H1 (cell line): Measurements from ENCODE around the gene VSIG10. TPM values are rescaled to one million over a fixed set of nuclear protein-coding genes. Genes with fewer than 3 reads are reported as not detected.

Experiments used
- CTCF ChIA-PET: fragments of 300-600 bp; sonication (Branson Sonifier 250); formaldehyde crosslinking; loops from one replicate; lab custom pipeline; 2021; ENCODE audit not compliant: partially characterized antibody; lab: Charles Lee
- POLR2A ChIA-PET: fragments of 300-600 bp; sonication (Branson Sonifier 250); formaldehyde crosslinking; loops from one replicate; lab custom pipeline; 2021; ENCODE audit warnings: inconsistent platforms; ENCODE audit not compliant: partially characterized antibody; lab: Charles Lee
- DNase-seq, 2 experiments: peaks; one replicate each; pipeline versions ENCODE4 v3.0.0 to v3.0.0-alpha.2; 2010 to 2022; ENCODE audit warnings: low spot score in 2 of 2, low read depth in 1 of 2, mixed read lengths in 1 of 2
- FAIRE-seq: peaks from 2 replicates; lab custom pipeline; 2011; peaks lifted over from hg19 to GRCh38; lab: Jason Lieb, UNC
- H2AFZ ChIP-seq: 2 replicates; pipeline ENCODE4 v1.8.1; 2012; ENCODE audit warnings: low read length, inconsistent platforms
- H2AK5ac ChIP-seq: 2 replicates; pipeline ENCODE4 v1.6.1; 2013; ENCODE audit warnings: low read depth, low read length
- H2BK120ac ChIP-seq: replicated peaks from 2 replicates; pipeline ENCODE3; 2013; ENCODE audit warnings: low read depth, low read length, inconsistent platforms
- H2BK12ac ChIP-seq: 2 replicates; pipeline ENCODE4 v1.6.1; 2013; ENCODE audit warnings: low read depth, low read length
- H2BK15ac ChIP-seq: 2 replicates; pipeline ENCODE4 v1.6.1; 2013; ENCODE audit warnings: low read length
- H2BK20ac ChIP-seq: 2 replicates; pipeline ENCODE4 v1.6.1; 2013; ENCODE audit warnings: low read length
- H2BK5ac ChIP-seq: 2 replicates; pipeline ENCODE4 v1.6.1; 2013; ENCODE audit warnings: low read depth, low read length
- H3K14ac ChIP-seq: 2 replicates; pipeline ENCODE4 v1.6.1; 2013; ENCODE audit warnings: inconsistent platforms; ENCODE audit not compliant: insufficient read length
- H3K18ac ChIP-seq: 2 replicates; pipeline ENCODE4 v1.6.1; 2013; ENCODE audit warnings: low read length; ENCODE audit errors: extremely low read depth
- H3K23ac ChIP-seq: 2 replicates; pipeline ENCODE4 v1.6.1; 2013; ENCODE audit warnings: inconsistent platforms; ENCODE audit not compliant: insufficient read length
- H3K23me2 ChIP-seq: 2 replicates; pipeline ENCODE4 v1.6.1; 2013; ENCODE audit warnings: low read depth, low read length
- H3K27ac ChIP-seq: 2 replicates; pipeline ENCODE4 v1.6.1; 2011; ENCODE audit warnings: low read depth, low read length, inconsistent platforms
- H3K27me3 ChIP-seq, 4 experiments: replicated peaks in 1 of 4; 1 replicate in 1 of 4; 2 replicates in 3 of 4; pipeline versions ENCODE4 v1.6.1 to v1.8.1; 2011 to 2013; ENCODE audit warnings: low read length in 3 of 4, mild to moderate bottlenecking in 3 of 4, inconsistent platforms in 2 of 4, mixed read lengths in 2 of 4, moderate library complexity in 1 of 4; ENCODE audit not compliant: control insufficient read depth in 3 of 4, insufficient read depth in 3 of 4; ENCODE audit errors: extremely low read depth in 1 of 4
- H3K36me3 ChIP-seq, 4 experiments: 2 replicates each; pipeline versions ENCODE4 v1.6.1 to v1.8.1; 2011 to 2013; ENCODE audit warnings: mild to moderate bottlenecking in 4 of 4, low read length in 3 of 4, moderate library complexity in 2 of 4, control low read depth in 1 of 4, inconsistent platforms in 1 of 4; ENCODE audit not compliant: insufficient read depth in 4 of 4, control insufficient read depth in 2 of 4
- H3K4ac ChIP-seq: replicated peaks from 2 replicates; pipeline ENCODE3; 2013; ENCODE audit warnings: low read length, low read depth, mixed read lengths, inconsistent platforms; ENCODE audit not compliant: insufficient read length
- H3K4me1 ChIP-seq, 4 experiments: replicated peaks in 1 of 4; 1 replicate in 1 of 4; 2 replicates in 3 of 4; pipeline versions ENCODE4 v1.6.1 to v1.8.1; 2011 to 2013; ENCODE audit warnings: low read length in 3 of 4, inconsistent platforms in 2 of 4, mixed read lengths in 1 of 4; ENCODE audit not compliant: insufficient read depth in 4 of 4, control insufficient read depth in 3 of 4
- H3K4me2 ChIP-seq, 2 experiments: 2 replicates each; pipeline versions ENCODE4 v1.6.1 to v1.8.1; 2011 to 2013; ENCODE audit warnings: low read depth in 2 of 2, low read length in 2 of 2, control low read depth in 1 of 2, inconsistent platforms in 1 of 2, mild to moderate bottlenecking in 1 of 2; ENCODE audit not compliant: insufficient read depth in 1 of 2
- H3K4me3 ChIP-seq, 4 experiments: fragments of 200-600, 300-600 bp in 1 of 4; sonication (generic), shearing (Covaris generic), sonication (Bioruptor Twin) in 1 of 4; 2 replicates each; pipeline versions ENCODE4 v1.5.1 to v1.8.1; 2011 to 2016; ENCODE audit warnings: low read length in 4 of 4, low read depth in 3 of 4, control low read depth in 2 of 4, inconsistent platforms in 2 of 4, mild to moderate bottlenecking in 2 of 4, mixed read lengths in 1 of 4, moderate library complexity in 1 of 4; ENCODE audit not compliant: insufficient read depth in 2 of 4; ENCODE audit errors: extremely low read depth in 1 of 4
- H3K56ac ChIP-seq: replicated peaks from 2 replicates; pipeline ENCODE3; 2013; ENCODE audit warnings: low read depth, mild to moderate bottlenecking, mixed read lengths, low read length, inconsistent platforms; ENCODE audit not compliant: insufficient read length
- H3K79me1 ChIP-seq: 2 replicates; pipeline ENCODE4 v1.6.1; 2013; ENCODE audit warnings: low read depth, low read length, control low read depth
- H3K79me2 ChIP-seq, 2 experiments: 2 replicates each; pipeline versions ENCODE4 v1.6.1 to v1.8.1; 2012 to 2013; ENCODE audit warnings: low read length in 2 of 2, mild to moderate bottlenecking in 2 of 2, inconsistent platforms in 1 of 2; ENCODE audit not compliant: insufficient read depth in 2 of 2, control insufficient read depth in 1 of 2
- H3K9ac ChIP-seq, 4 experiments: replicated peaks in 1 of 4; 1 replicate in 1 of 4; 2 replicates in 3 of 4; pipeline versions ENCODE4 v1.6.1 to v1.8.1; 2011 to 2013; ENCODE audit warnings: low read depth in 3 of 4, low read length in 3 of 4, control low read depth in 2 of 4, mild to moderate bottlenecking in 2 of 4, moderate library complexity in 2 of 4, inconsistent platforms in 1 of 4; ENCODE audit errors: extremely low read depth in 1 of 4
- H3K9me3 ChIP-seq, 2 experiments: 2 replicates each; pipeline versions ENCODE4 v1.6.1 to v1.8.1; 2012 to 2013; ENCODE audit warnings: mild to moderate bottlenecking in 2 of 2, moderate library complexity in 2 of 2, control low read depth in 1 of 2, inconsistent platforms in 1 of 2, low read depth in 1 of 2, low read length in 1 of 2, mixed read lengths in 1 of 2; ENCODE audit not compliant: insufficient read depth in 2 of 2
- H4K20me1 ChIP-seq, 2 experiments: replicated peaks in 1 of 2; 2 replicates each; pipeline versions ENCODE3 to v1.8.1; 2011 to 2013; ENCODE audit warnings: inconsistent platforms in 2 of 2, low read length in 2 of 2, mild to moderate bottlenecking in 1 of 2; ENCODE audit not compliant: insufficient read depth in 2 of 2, control insufficient read depth in 1 of 2
- H4K5ac ChIP-seq: 2 replicates; pipeline ENCODE4 v1.6.1; 2013; ENCODE audit warnings: low read length, low read depth, mixed read lengths, inconsistent platforms; ENCODE audit not compliant: insufficient read length
- H4K8ac ChIP-seq: 2 replicates; pipeline ENCODE4 v1.8.0; 2013; ENCODE audit warnings: mild to moderate bottlenecking, moderate library complexity, low read length, inconsistent platforms; ENCODE audit not compliant: insufficient read depth; ENCODE audit errors: extremely low read depth
- H4K91ac ChIP-seq: replicated peaks from 2 replicates; pipeline ENCODE3; 2013; ENCODE audit warnings: low read length, mixed read lengths, inconsistent platforms; ENCODE audit not compliant: insufficient read length
- POLR2A ChIP-seq, 2 experiments: IDR thresholded peaks; 1 replicate in 1 of 2; 2 replicates in 1 of 2; pipeline ENCODE4 v1.6.1; 2011; ENCODE audit warnings: low read depth in 2 of 2, low read length in 2 of 2, mild to moderate bottlenecking in 2 of 2; ENCODE audit errors: control extremely low read depth in 1 of 2
- RAD21 ChIP-seq, 2 experiments: IDR thresholded peaks in 1 of 2; conservative IDR thresholded peaks in 1 of 2; 2 replicates each; pipeline ENCODE4 v1.6.1; 2011; ENCODE audit warnings: low read depth in 2 of 2, low read length in 2 of 2, improper control_type of control experiment in 1 of 2, inconsistent platforms in 1 of 2, mild to moderate bottlenecking in 1 of 2, moderate library complexity in 1 of 2
- SIN3A ChIP-seq, 2 experiments: IDR thresholded peaks in 1 of 2; conservative IDR thresholded peaks in 1 of 2; 2 replicates each; pipeline ENCODE4 v1.6.1; 2011 to 2012; ENCODE audit warnings: low read length in 2 of 2, improper control_type of control experiment in 1 of 2, low read depth in 1 of 2, mild to moderate bottlenecking in 1 of 2
- SIRT6 ChIP-seq: IDR thresholded peaks from one replicate; pipeline ENCODE4 v1.7.1; 2012; ENCODE audit warnings: low read length, inconsistent platforms
- SP2 ChIP-seq: IDR thresholded peaks from 2 replicates; pipeline ENCODE4 v1.6.1; 2012; ENCODE audit warnings: mild to moderate bottlenecking, low read length, inconsistent platforms
- SUZ12 ChIP-seq: fragments of 200-600 bp; sonication (generic); IDR thresholded peaks from 2 replicates; pipeline ENCODE4 v1.6.1; 2012; ENCODE audit warnings: mild to moderate bottlenecking, inconsistent platforms, low read length, moderate library complexity, mixed read lengths
- TEAD4 ChIP-seq: IDR thresholded peaks from 2 replicates; pipeline ENCODE4 v1.6.1; 2012; ENCODE audit warnings: low read depth, low read length, inconsistent platforms, mixed read lengths
- WGBS, 2 experiments: shearing (Covaris generic) in 1 of 2; methylation state at CpG; one replicate each; pipeline versions ENCODE4 v1.1.6 to v1.1.7; 2013 to 2015; ENCODE audit warnings: low lambda C conversion rate in 2 of 2, mixed read lengths in 2 of 2, inconsistent platforms in 1 of 2, low coverage in 1 of 2, missing lambda C conversion rate in 1 of 2; ENCODE audit not compliant: insufficient replicate concordance in 2 of 2, insufficient coverage in 1 of 2, insufficient read length in 1 of 2; ENCODE audit errors: extremely low coverage in 1 of 2, missing lambda C conversion rate in 1 of 2; 5-methylcytosine and 5-hydroxymethylcytosine counted together
- polyA plus RNA-seq, 7 experiments: library from polyadenylated mRNA; depleted of rRNA in 3 of 7; stranded (reverse) in 5 of 7; unstranded in 2 of 7; fragments of >200 nt in 5 of 7; fragments of 200-250 nt in 2 of 7; gene quantifications; 1 replicate in 5 of 7; 2 replicates in 1 of 7; 4 replicates in 1 of 7; pipeline versions ENCODE4 v1.2.1 to v1.2.3, GENCODE V29; 2011 to 2013; ENCODE audit warnings: missing spikeins in 2 of 7, mixed read lengths in 2 of 7
- total RNA-seq: library from RNA; stranded (reverse); fragmentation: NEBNext Ultra II Directional; extraction: Animal tissue kit (Norgen Biotek cat#: 25700); gene quantifications from 2 replicates; pipeline ENCODE4 v1.2.1, GENCODE V29; 2021
- TF ChIP-seq, protein P1 (sequence below): IDR thresholded peaks from 2 replicates; pipeline ENCODE4 v1.6.1; 2011; ENCODE audit warnings: low read length, improper control_type of control experiment
- TF ChIP-seq, protein P2 (sequence below), 3 experiments: IDR thresholded peaks; 1 replicate in 2 of 3; 2 replicates in 1 of 3; pipeline versions ENCODE4 v1.5.1 to v1.6.1; 2011; ENCODE audit warnings: low read length in 3 of 3, mild to moderate bottlenecking in 3 of 3, inconsistent platforms in 2 of 3, low read depth in 1 of 3, moderate library complexity in 1 of 3; ENCODE audit not compliant: insufficient read depth in 1 of 3; ENCODE audit errors: control extremely low read depth in 1 of 3

The VSIG10 gene
- total and polyA plus RNA-seq, 2 of the 8 experiments (the other 6 are each of a cell fraction or from before 2014, with no cell fraction given) = 34.4 to 93.6 TPM

DNA sequence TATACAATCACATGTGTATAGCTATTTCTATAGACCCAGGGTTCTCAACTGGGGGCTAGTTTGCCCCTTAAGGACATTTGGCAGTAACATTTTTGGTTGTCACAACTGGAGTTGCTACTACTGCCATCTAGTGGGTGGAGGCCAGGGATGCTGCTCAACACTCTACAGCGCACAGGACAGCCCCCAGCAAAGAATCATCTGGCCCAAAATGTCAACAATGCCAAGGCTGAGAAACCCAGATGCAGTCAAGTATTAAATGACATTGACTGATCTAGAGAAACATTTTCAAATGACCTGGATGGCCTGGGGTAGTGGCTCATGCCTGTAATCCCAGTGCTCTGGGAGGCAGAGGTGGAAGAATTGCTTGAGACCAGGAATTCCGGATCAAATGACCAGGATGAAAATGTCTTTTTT lies 48.7 kb downstream of the VSIG10 start:
- H3K23me2 ChIP-seq = peaks cover 2% of the 10 kb centered on the region; the same call in 1 of the 2 replicates
- no peak overlapping the region for H2BK20ac ChIP-seq
- peaks cover 4 to 5% of the 10 kb centered on the region in 2 experiments for H4K20me1 ChIP-seq
- H2BK120ac ChIP-seq = no peak overlapping the region
- no peak overlapping the region for H3K18ac ChIP-seq
- no peak overlapping the region for H2BK5ac ChIP-seq
- peaks cover 2 to 23% (median 13%) of the 10 kb centered on the region in 4 experiments; a peak in 5 of 8 replicates for H3K36me3 ChIP-seq
- 67% methylated on average over 2 of the region's 2 CpGs; no CpG with 5 or more reads in 1 of the 2 experiments for WGBS, 2 experiments
- peaks cover 0 to 1% (median 0%) of the 10 kb centered on the region in 4 experiments; a peak in 2 of 7 replicates for H3K4me1 ChIP-seq
- no peaks in the 10 kb centered on the region for H3K27me3 ChIP-seq
- H3K9ac ChIP-seq = no peak overlapping the region
- no peak overlapping the region for H3K14ac ChIP-seq
- DNase-seq (peak in 1 of 2 experiments; percentile 79), FAIRE-seq (no peak)
- no peak overlapping the region for H4K91ac ChIP-seq
- no peak overlapping the region for H2BK15ac ChIP-seq
- POLR2A ChIA-PET = interaction anchor here (0.9 to 6.5 kb wide), 5 partner anchors 9 to 27 kb away, joined by 5 to 30 read pairs (median 7); no protein-coding TSS in a partner anchor
- no peak overlapping the region for H3K4ac ChIP-seq
- no peaks in the 10 kb centered on the region for H3K9me3 ChIP-seq
- no peak overlapping the region for H4K5ac ChIP-seq
- no peak overlapping the region for H3K4me3 ChIP-seq
- H3K79me2 ChIP-seq = peaks cover 0 to 50% of the 10 kb centered on the region in 2 experiments; a peak in 2 of 4 replicates
- H3K23ac ChIP-seq = no peak overlapping the region
- no peak overlapping the region for H3K56ac ChIP-seq
- no peak overlapping the region for H2BK12ac ChIP-seq
- H4K8ac ChIP-seq = no peak overlapping the region
- no peak overlapping the region for H2AK5ac ChIP-seq
- H3K79me1 ChIP-seq = peaks cover 11% of the 10 kb centered on the region
- H2AFZ ChIP-seq = no peak overlapping the region
- H3K27ac ChIP-seq = no peak overlapping the region
- no peak overlapping the region for H3K4me2 ChIP-seq
- CTCF ChIA-PET = interaction anchor here (0.7 to 5.8 kb wide), 11 partner anchors 10 to 180 kb away, joined by 3 to 49 read pairs (median 5); no protein-coding TSS in a partner anchor
- TF ChIP-seq SUZ12 (no peak), TEAD4 (peak; percentile 39; the same call in 1 of the 2 replicates), POLR2A (IDR thresholded peaks at IDR 0.05; ENCODE audit: control extremely low read depth in 1 of 2, low read depth in 2 of 2, low read length in 2 of 2) (no peak), RAD21 (IDR thresholded peaks at IDR 0.05 in 1 of 2, conservative IDR thresholded peaks at IDR 0.05 in 1 of 2; ENCODE audit: low read depth in 2 of 2, low read length in 2 of 2) (peak in 1 of 2 experiments; percentile 46; a peak in 3 of 4 replicates), SIN3A (conservative IDR thresholded peaks at IDR 0.05 in 1 of 2, IDR thresholded peaks at IDR 0.05 in 1 of 2; ENCODE audit: low read depth in 1 of 2, low read length in 2 of 2) (peak in 1 of 2 experiments; percentile 60; a peak in 1 of 4 replicates), SP2 (peak; percentile 66), SIRT6 (no peak)
- TF ChIP-seq, protein P1, sequence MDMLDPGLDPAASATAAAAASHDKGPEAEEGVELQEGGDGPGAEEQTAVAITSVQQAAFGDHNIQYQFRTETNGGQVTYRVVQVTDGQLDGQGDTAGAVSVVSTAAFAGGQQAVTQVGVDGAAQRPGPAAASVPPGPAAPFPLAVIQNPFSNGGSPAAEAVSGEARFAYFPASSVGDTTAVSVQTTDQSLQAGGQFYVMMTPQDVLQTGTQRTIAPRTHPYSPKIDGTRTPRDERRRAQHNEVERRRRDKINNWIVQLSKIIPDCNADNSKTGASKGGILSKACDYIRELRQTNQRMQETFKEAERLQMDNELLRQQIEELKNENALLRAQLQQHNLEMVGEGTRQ = no peak
- TF ChIP-seq, protein P2, sequence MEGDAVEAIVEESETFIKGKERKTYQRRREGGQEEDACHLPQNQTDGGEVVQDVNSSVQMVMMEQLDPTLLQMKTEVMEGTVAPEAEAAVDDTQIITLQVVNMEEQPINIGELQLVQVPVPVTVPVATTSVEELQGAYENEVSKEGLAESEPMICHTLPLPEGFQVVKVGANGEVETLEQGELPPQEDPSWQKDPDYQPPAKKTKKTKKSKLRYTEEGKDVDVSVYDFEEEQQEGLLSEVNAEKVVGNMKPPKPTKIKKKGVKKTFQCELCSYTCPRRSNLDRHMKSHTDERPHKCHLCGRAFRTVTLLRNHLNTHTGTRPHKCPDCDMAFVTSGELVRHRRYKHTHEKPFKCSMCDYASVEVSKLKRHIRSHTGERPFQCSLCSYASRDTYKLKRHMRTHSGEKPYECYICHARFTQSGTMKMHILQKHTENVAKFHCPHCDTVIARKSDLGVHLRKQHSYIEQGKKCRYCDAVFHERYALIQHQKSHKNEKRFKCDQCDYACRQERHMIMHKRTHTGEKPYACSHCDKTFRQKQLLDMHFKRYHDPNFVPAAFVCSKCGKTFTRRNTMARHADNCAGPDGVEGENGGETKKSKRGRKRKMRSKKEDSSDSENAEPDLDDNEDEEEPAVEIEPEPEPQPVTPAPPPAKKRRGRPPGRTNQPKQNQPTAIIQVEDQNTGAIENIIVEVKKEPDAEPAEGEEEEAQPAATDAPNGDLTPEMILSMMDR (IDR thresholded peaks at IDR 0.05; ENCODE audit: control extremely low read depth in 1 of 3, insufficient read depth in 1 of 3, low read depth in 1 of 3, low read length in 3 of 3) = peak; percentile 71 to 82 (median 75)
